HG03342 (cell line): ENCODE data around the gene DEDD2.

Source experiments
- ATAC-seq: cut with Tn5 transposase; IDR thresholded peaks from one replicate; pipeline ENCODE4 v1.9.1; 2021; ENCODE audit warnings: mild to moderate bottlenecking, moderate library complexity; ENCODE audit not compliant: unreplicated experiment

The DEDD2 gene

DNA sequence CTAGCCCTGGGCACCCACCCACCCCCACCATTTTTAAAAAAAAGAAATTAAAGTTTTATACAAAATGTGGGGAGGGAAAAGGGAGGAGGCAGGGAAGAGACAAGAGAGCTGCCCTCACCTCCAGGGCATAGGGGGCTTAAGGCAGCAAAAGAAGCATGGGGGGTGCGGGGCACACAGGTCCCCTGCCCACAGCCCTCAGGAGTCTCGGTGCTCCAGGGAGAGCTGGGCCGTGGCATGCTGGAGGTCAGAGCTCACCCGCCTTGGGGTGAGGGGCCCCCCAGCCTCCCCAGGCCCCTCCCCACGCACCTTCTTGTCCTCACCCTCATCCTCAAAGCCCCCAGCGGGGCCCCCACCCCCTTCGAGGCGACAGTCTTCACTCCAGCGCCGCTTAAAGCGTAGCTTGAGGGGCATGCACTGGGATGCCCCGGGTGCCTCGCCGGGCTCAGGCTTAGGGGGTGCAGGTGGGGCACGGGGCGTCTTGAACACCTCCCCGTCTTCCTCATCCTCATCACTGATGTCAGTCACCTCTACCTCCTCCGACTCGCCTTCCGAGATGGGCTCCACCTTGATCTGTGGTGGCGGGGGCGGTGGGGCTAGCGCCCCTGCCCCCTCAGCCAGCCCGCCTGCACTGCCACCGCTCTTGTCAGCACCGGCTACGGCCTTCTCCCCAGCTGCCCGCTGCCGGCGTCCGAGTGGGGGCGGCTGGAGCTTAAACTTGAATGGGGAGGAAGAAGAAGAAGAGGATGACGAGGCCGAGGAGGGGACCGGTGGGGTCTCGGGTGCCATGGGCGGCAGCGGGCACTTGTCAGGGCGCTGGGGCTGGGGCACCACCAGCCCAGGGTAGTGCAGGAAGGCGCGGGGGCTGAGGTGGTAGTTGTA, 31.0 kb upstream of the DEDD2 start:
- ATAC-seq: no peak

DNA sequence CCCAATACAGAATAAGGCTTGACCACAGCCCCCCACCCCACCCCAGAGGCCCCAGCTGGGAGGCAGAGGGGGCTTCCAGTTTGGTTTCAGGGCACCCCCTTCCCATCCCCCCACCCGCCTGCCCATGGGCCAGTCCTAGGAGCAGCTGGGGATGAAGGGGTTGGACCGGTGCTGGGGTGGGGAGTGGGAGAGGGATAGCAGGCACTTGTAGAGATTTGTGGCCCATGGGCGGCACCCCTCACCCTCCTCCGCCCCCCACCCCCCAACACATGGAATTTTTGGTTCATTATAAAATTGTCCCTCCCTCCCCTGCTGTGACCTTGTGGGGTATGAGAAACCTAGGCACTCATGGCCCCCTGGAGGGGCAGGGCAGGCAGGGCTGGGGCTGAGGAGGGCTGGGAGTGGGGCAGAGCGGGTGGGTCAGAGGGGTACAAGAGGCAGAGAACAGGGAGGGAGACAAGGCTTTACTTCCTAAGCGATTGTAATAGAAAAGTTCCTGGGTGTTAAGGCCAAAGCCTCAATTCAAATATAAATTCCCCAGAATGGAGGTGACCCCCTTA, 30.2 kb upstream of the DEDD2 start:
- no peak for ATAC-seq

DNA sequence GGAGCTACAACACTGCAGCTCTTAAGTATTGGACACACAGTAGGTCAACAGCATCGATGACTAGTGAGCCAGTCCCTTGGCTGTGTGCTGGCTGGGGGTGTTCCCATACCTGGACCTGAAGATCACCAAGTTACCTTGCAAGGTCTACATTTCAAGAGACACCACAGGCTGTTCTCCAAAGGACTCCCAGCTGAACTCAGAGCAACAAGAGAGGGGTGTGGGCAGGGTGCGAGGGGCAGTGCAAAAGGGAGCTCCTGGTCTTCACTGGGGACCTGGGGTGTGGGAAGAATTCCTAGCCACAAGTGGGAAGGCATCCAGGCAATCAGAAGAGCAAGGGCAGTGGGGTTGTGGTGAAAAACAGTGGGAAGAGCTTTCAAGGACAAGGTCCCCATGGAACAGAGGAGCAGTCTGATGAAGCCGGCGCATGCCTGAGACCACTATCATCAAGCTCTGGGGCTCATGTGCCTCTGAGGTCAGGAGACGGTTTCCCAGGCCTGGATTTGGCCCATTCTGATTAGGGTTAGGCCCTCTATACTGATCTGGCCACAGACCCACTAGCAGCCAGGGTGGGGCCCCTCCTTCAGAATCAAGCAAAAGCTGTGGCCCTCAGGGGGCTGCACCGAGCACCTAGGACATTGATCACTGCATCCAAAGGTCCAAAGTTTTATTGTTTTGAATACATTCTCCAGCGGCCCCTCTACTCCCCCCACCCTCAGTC, 29.6 kb upstream of the DEDD2 start:
- ATAC-seq: no peak

DNA sequence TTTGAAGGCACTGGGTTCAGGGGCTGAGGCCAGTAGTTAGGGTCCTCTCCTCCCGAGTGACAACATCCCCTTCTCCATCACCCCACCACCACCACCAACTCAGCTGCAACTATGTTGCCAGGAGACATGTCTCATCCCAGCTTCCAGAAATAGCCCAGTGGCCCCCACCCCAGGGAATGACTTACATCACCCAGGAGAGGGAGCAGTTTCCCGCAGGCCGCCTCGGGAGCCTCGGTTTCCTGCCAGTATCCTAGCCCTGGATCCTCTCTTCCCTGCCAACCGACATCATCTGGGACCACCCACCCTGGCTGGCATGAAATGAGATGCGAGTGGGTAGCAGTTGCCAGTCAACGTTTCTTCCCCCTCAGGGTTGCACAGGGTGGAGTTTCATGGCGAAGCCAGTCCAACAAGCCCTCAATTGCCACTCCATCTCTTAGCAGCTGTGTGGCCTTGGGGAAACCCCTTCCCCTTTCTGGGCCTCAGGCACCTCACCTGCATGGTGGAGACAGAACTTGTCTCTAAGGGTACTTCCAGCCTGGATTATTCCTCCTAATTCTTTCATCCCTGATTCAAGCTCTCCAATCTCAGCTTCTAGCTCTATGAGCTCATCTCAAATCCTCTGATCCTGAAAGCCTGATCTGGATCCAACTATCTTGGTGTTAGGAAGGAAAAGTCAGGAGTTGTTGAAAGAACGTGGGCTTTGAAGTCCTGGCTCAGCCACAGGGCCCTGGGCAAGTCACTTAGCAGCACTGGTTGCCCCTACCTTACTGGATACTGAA, 28.9 kb upstream of the DEDD2 start:
- ATAC-seq: no peak

DNA sequence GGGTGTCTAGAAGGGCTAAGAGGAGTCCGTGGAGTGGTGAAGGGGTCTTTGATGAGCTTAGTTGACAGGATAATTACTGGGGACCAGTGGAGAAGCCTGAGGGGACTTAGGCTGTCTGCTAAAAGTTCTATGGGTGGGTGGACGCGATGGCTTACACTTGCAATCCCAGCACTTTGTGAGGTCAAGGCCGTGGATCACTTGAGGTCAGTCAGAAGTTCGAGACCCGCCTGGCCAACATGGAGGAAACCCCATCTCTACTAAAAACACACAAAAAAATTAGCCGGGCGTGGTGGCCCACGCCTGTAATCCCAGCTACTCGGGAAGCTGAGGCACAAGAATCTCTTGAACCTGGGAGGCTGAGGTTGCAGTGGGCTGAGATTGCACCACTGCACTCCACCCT, 27.8 kb upstream of the DEDD2 start:
- no peak for ATAC-seq

DNA sequence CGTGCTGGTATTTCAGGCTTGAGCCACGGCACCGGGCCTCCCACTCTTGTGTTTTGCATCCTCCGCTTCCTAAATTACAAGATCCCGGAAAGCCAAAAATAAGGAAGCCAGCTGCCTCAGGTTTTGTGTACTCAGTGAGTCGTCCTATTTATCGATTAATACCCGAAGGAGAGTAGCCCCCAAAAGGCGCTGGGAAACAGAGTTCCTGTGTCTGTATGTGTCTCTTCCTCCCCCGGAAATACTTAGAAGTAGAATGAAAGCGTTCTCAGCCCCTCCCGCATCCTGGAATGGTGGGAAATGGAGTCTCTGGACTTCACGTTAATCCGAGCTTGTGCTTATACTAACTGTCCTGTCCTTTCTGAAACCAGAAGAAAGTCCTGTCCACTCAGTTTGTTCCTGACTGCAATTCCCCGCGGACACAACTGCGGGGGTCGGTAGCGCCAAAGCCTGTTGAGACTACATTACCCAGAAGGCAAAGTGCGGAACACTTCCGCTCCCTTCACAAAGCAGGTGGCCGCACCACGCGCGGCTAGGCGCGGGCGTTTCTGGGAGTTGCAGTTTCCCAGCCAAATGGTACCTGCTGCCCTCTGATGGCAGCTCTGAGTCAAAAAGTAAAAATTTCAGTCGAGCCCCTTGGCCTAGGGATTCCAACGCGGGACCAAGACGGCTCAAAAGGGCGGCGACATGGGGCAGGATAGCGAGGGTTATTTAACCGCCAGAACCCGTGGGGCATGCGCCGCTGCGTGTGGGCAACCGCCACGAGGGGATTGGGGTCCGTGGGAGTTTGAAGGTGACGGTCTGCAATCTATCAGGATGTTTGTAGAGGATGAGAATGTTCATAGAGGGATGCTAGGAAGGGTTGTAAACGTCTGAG, 27.1 kb upstream of the DEDD2 start:
- ATAC-seq: peak; percentile 36

DNA sequence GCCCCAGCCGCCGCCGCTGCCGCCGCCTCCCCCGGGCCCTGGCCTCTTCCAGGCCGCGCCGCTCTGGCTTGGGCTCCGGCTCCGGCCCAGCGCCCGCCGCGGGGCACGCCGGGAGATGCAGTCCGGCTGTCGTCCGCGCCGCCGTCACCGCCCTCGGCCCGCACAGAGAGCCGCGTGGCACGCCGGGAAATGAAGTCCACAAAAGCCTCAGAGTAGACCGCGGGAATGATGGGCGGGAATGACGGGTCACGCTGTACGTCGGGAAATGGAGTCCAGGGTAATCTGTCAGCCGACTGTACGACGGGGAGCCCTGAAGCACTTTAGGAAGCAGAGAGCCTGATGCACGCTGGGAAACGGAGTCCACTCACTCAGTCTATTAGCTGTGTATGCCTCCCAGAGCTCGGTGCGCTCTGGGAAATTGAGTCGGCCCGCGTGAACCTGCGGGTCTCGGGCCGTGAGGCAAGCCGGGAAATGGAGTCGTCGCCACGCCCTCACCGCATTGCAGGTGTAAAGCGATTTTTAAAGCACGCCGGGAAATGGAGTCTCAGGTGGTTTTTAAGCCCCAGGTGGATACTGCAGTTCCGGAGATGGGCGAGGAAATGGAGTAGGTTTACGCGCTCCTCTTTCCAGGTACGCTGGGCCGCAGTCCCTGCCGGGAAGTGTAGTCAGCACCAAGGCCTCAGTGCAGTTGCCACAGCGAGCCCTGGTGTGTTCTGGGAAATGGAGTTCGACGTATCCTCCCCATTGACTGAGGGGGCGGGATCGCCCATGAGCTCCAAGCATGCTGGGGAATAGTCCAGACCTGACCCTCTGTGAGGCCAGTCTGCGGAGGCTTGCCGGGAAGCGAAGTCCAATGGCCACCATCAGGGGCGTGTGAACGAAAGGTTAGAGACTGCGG, 25.3 kb upstream of the DEDD2 start, which contains the start of gene GSK3A:
TSS of gene GSK3A (minus strand) at position 91 of the 898 bp plus-strand sequence. CDS start 137 bp downstream, outside the sequence.
- ATAC-seq: peak; percentile 53

DNA sequence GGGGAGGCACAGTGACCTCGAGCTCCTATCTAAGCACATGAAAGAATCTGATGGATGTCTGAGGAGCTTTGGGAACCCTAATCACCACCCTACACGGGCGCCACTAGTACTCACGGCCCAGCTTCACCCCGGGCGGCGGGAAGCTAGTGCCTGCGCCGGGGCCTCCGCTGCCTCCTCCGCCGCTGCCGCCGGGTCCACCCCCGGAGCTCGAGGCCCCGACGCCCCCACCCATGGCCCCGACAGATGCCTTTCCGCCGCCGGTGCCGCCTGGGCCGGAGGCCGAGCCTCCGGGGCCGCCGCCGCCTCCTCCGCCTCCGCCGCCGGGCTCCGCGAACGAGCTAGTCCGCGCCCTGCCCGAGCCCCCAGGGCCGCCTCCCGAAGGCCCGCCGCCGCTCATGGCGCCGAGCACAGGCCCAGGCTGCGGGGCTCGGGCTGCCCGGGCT, 24.6 kb upstream of the DEDD2 start:
- ATAC-seq: peak; percentile 3

DNA sequence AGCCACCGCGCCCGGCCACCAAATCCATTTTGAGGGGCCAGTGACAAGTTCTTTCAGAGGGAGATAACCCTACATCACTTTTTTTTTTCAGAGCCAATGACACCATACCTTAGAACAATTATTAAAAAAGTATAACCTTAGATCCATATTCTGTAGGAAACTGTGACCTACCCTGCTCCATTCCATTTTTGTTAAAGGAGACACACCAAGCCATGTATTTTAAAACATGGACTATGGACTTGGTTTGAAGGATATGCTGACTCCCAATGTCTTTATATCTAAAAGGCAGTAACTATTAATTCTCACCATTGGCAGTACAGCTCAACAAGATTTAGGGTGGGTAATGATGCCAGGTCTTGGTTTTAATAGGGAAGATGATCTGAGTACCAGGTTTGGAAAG, 23.8 kb upstream of the DEDD2 start:
- no peak for ATAC-seq

DNA sequence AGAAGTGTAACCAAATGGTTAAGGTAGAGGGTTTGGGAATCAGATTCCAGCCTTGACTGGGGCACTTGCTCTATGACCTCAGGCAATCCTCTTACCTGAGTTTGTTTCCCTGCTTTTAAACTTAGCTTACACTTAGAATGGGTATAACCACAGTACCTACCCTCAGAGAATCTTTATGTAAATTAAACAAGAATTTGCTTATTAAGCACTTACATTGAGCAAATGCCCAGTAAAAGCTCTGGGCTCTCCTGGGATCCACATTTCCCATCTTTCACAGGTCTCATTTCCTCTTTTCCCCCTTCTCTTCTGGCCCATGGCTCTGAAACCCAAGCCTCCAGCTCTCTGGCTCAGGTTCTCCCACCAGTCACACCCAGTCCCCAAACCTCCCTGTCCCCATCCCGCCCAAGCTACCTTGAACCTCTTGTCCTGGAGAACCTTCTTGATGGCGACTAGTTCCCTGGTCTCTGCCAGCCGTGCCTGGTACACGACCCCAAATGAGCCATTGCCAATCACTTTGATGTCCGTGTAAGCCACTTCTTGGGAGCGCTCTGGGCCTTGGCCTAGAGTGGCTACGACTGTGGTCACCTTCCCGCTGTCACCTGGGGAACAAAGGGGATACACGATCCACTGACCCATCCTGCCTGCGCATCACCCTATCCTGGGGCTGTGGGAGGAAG, 22.2 kb upstream of the DEDD2 start:
- no peak for ATAC-seq

DNA sequence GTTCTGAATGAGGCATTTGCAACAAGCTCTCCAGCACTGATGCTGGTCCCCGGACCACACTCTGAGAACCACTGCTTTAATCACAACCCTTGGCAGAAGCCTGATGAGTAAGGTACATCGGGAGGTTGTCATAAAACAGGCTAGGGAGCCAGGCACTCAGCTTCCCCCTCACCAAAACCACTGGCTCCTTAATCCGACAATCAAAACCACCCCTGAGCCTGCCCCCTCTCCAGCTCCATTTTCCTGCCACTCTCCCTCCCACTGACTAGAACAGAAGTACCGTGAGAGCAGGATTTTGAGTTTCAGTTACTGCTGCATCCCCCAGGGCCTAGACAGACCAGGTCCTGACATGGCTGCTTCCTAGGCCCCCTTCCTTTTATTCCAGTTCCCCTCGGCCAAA, 17.7 kb upstream of the DEDD2 start:
- no peak for ATAC-seq

DNA sequence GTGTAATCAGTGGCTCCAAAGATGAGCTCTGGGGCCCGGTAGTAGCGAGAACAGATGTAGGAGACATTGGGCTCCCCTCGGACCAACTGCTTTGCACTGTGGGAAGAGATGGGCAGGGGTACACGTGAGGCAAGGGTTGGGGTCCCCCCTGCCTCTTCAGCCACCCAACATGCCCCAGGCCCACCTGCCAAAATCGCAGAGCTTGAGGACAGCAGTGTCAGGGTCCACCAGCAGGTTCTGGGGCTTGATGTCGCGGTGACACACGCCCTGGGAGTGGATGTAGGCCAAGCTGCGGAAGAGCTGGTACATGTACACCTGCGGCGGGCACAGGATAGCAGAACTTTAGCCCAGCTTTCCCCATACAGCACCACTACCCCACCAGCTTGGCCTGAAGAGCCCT, 16.9 kb upstream of the DEDD2 start:
- no peak for ATAC-seq

DNA sequence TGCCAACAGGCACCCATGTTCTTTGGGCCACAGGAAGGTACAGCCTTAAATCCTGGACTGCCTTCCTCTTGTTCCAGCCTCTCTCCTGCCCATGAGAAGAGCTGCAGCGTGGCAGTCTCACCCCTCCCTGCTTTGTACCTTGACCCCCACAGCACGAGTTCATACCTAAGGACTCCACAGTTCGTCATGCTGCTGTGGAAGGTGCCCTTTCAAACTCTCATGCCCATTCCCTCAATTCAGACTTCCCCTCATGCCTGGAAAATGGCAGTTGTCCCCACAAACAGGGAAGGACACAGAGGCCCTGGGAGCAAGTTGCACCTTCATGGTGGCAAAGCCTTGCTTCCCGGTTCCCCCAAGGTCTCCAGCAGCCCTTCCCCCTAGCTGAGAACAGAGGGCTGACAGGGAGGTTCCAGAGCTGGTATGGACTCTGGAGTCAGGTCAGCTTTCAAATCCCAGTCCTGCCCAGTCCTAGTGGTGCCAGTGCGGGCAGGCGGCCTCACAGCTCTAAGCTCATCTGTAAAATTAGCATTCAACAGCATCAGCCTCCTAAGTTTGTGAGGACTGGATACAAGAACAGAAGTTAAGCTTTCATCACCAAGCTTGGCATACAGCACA, 16.3 kb upstream of the DEDD2 start:
- ATAC-seq: no peak

DNA sequence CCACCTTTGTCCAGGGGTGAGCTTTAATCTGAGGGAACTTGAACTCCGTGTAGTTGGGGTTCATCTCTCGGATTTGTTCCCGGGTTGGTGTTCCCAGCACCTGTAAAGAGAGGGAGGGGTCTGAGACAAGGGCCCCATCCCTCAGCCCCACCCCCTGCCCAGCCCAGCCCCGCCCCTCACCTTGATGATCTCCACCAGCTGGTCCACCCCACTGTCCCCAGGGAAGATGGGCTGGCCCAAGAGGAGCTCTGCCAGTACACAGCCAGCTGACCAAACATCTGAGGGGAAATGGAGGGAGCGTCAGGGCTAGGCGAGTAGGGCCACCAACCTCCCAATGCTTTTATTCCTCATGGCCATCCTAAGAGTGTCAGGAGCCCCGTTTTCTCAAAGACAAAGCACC, 15.6 kb upstream of the DEDD2 start:
- no peak for ATAC-seq

DNA sequence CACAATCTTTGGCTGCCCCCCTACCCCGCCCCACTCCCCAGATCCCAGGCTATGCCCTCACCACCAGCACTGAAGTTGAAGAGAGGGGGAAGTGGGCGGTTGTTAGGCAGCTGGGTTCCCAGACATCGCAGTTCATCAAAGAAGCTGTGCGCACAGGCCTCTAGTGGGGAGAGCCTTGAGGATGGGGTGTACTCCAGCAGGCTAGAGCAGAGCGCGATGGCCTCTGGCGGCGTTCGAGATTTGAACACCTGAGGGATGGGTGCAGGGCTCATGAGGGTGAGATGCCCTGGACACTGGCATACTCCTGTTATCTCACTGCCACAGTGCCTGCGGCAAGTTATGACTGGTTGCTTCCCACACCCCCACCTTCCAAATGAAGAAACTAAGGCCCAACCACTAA, 15.0 kb upstream of the DEDD2 start:
- ATAC-seq: no peak

DNA sequence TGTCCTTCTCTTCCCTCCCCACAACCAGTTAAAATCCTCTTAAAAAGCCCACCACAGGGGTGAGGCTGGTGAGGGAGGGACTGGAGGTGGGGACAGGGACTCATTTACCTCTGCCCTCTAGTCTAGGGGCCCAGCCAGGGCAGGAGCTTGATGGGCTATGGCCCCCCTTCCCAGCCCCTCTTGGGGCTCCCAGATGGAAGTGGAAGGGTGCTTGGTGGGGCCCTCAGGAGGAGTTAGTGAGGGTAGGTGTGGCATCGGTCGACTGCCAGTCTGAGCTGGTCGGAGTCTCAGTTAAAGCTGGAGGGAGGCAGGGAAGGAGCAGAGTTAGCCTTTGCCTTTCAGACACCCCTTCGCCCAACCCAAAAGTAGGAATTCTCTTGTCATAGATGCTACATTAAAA, 13.1 kb upstream of the DEDD2 start:
- ATAC-seq: no peak

DNA sequence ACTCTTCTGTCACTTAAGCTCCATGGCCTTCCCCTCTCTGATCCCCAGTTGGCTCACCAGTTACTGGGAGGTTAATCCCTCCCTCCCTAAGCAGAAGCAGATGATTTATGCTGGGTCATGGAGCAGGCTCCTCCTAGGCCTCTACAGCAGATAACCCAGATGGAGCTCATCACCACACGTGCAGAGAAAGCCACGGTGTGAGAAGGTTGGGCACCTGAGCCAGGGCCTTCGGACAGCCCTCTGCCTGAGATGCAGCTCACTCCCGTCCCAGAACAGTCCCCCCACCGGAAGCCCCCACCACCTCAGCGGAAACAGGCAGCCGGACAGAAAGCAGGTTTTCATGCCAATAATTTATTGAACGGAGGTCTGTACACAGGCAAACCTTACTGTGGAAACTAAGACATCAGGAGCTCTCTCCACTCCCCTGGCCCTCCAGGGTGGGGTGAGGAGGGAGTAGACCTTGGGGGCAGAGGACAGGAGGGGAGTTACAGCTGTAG, 12.4 kb upstream of the DEDD2 start:
- ATAC-seq: no peak

DNA sequence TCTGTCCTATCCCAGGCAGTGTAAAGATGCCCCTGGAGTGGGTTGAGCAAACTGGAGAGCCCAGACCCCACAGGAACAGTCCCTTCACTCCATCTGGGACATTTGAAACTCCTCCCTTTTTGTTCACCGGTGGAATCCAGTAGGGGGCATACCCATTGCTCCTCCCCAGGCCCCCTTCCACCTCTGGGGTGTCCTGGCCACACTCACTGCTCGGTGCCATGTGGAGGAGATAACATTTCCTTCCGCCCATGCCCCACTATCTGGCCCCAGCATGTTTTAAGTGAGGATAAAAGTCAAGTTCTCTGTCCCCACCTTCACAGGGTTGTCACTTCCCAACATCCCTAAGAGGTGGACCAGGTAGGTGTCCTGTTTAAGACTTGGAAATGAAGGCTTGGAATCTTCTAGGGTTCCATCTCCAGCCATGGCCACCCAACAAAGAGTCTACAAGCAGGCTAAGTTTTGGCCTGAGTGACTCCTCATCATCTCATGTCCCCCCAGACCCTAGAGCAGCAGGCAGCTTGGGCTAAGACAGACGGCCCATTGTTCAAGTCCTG, 11.9 kb upstream of the DEDD2 start:
- ATAC-seq: no peak
